ENCODE results near the gene FGF22. TPM values are rescaled to one million over a fixed set of nuclear protein-coding genes. Genes with fewer than 3 reads are reported as not detected.

The FGF22 gene
- total and polyA plus RNA-seq, 2 of the 13 experiments (the other 11 are each of a cell fraction or from before 2014, with no cell fraction given), result 0.24 TPM; not detected in 1

DNA sequence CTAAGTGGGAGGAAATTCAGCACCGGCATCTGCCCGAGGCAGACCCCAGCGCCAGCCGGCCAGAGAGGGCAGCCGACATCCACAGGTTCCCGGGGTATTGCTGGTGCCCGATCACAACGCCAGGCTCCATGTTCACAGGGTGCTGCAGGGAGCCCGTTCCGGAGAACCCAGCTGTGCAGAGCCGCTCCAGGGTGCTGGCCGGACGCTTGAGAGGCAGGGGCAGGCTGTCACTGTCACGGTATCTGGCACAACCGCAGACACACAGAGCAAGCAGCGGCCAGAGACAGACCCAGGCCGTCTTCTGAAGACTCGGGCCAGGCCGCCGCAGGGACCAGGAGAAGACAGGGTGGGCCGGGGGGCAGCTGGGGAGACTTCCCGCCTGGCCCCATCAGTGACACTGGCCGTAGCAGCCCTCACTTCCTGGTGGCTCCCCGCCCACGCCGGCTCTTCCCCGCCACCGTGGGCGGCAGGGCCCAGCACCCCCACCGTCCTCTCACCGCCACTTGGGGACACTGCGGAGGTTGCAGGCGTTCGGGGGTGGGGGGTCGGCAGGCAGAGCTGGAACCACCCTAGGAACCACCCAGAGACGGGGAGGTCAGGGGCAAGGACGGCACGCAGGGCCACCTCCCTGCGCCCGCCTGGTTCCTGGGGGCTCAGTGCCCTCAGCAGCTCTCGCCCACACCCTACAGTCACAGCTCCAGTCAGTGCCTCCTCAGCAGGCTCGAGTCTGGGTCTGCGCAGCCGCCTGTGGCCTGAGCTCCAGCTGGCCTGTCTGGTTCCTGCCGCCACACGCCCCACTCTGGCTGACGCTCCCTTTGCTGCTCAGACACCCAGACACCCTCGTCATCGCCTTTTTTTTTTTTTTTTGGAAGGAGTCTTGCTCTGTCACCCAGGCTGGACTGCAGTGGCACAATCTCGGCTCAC lies 19.5 kb downstream of the FGF22 start:
- H3K27ac ChIP-seq (ENCODE audit: extremely low read length, insufficient read depth, low read length), result no peak overlapping the region
- CTCF ChIA-PET (ENCODE audit: low intra/inter-chr PET ratio, low total read pairs), result no interaction called here
- TF ChIP-seq SALL1 (CRISPR knock-in tag; IDR thresholded peaks at IDR 0.05) (no peak), ZNF207 (IDR thresholded peaks at IDR 0.05; ENCODE audit: borderline replicate concordance) (no peak), ZFP36 (IDR thresholded peaks at IDR 0.05; ENCODE audit: borderline replicate concordance, low read depth, low read length, partially characterized antibody) (no peak), ZNF614 (CRISPR knock-in tag; IDR thresholded peaks at IDR 0.05; ENCODE audit: borderline replicate concordance) (no peak), AKAP8 (CRISPR knock-in tag; IDR thresholded peaks at IDR 0.05) (0 out of 2 replicates have a peak, but pooled peaks have one; percentile 53), ZNF138 (CRISPR knock-in tag; IDR thresholded peaks at IDR 0.05; ENCODE audit: low read depth) (no peak)
- TF ChIP-seq, protein P1, sequence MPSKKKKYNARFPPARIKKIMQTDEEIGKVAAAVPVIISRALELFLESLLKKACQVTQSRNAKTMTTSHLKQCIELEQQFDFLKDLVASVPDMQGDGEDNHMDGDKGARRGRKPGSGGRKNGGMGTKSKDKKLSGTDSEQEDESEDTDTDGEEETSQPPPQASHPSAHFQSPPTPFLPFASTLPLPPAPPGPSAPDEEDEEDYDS (CRISPR knock-in tag; IDR thresholded peaks at IDR 0.05), result no peak
- TF ChIP-seq, protein P2, sequence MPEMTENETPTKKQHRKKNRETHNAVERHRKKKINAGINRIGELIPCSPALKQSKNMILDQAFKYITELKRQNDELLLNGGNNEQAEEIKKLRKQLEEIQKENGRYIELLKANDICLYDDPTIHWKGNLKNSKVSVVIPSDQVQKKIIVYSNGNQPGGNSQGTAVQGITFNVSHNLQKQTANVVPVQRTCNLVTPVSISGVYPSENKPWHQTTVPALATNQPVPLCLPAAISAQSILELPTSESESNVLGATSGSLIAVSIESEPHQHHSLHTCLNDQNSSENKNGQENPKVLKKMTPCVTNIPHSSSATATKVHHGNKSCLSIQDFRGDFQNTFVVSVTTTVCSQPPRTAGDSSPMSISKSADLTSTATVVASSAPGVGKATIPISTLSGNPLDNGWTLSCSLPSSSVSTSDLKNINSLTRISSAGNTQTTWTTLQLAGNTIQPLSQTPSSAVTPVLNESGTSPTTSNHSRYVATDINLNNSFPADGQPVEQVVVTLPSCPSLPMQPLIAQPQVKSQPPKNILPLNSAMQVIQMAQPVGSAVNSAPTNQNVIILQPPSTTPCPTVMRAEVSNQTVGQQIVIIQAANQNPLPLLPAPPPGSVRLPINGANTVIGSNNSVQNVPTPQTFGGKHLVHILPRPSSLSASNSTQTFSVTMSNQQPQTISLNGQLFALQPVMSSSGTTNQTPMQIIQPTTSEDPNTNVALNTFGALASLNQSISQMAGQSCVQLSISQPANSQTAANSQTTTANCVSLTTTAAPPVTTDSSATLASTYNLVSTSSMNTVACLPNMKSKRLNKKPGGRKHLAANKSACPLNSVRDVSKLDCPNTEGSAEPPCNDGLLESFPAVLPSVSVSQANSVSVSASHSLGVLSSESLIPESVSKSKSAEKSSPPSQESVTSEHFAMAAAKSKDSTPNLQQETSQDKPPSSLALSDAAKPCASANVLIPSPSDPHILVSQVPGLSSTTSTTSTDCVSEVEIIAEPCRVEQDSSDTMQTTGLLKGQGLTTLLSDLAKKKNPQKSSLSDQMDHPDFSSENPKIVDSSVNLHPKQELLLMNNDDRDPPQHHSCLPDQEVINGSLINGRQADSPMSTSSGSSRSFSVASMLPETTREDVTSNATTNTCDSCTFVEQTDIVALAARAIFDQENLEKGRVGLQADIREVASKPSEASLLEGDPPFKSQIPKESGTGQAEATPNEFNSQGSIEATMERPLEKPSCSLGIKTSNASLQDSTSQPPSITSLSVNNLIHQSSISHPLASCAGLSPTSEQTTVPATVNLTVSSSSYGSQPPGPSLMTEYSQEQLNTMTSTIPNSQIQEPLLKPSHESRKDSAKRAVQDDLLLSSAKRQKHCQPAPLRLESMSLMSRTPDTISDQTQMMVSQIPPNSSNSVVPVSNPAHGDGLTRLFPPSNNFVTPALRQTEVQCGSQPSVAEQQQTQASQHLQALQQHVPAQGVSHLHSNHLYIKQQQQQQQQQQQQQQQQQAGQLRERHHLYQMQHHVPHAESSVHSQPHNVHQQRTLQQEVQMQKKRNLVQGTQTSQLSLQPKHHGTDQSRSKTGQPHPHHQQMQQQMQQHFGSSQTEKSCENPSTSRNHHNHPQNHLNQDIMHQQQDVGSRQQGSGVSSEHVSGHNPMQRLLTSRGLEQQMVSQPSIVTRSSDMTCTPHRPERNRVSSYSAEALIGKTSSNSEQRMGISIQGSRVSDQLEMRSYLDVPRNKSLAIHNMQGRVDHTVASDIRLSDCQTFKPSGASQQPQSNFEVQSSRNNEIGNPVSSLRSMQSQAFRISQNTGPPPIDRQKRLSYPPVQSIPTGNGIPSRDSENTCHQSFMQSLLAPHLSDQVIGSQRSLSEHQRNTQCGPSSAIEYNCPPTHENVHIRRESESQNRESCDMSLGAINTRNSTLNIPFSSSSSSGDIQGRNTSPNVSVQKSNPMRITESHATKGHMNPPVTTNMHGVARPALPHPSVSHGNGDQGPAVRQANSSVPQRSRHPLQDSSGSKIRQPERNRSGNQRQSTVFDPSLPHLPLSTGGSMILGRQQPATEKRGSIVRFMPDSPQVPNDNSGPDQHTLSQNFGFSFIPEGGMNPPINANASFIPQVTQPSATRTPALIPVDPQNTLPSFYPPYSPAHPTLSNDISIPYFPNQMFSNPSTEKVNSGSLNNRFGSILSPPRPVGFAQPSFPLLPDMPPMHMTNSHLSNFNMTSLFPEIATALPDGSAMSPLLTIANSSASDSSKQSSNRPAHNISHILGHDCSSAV (CRISPR knock-in tag; IDR thresholded peaks at IDR 0.05; ENCODE audit: borderline replicate concordance), result no peak
- TF ChIP-seq, protein P3, sequence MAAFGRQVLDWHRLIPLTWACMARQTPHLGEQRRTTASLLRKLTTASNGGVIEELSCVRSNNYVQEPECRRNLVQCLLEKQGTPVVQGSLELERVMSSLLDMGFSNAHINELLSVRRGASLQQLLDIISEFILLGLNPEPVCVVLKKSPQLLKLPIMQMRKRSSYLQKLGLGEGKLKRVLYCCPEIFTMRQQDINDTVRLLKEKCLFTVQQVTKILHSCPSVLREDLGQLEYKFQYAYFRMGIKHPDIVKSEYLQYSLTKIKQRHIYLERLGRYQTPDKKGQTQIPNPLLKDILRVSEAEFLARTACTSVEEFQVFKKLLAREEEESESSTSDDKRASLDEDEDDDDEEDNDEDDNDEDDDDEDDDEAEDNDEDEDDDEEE (CRISPR knock-in tag; IDR thresholded peaks at IDR 0.05), result no peak

More for the DNA sequence above, 19.5 kb downstream of the FGF22 start:
- H3K27me3 ChIP-seq (ENCODE audit: control insufficient read depth in 1 of 2, insufficient read depth in 2 of 2, low read length in 2 of 2), result no peaks in the 10 kb centered on the region; a peak in 1 of 5 replicates
- H3K79me2 ChIP-seq (ENCODE audit: insufficient read depth, low read length), result peaks cover 83% of the 10 kb centered on the region
- 92% methylated on average over 33 of the region's 50 CpGs for WGBS (ENCODE audit: low lambda C conversion rate)
- FAIRE-seq (no peak), ATAC-seq (no peak), DNase-seq (ENCODE audit: low spot score) (no peak)
- peak overlapping the region; percentile 43 for H3K9ac ChIP-seq (ENCODE audit: insufficient read depth, low read depth, low read length)
- H3K4me1 ChIP-seq (ENCODE audit: insufficient read depth, low read length), result peaks cover 51% of the 10 kb centered on the region
- H3K36me3 ChIP-seq (replicated peaks in 1 of 2; ENCODE audit: control insufficient read depth in 1 of 2, insufficient read depth in 2 of 2, low read length in 2 of 2), result peaks cover 4 to 32% of the 10 kb centered on the region in 2 experiments; a peak in 4 of 5 replicates
- H4K20me1 ChIP-seq (ENCODE audit: insufficient read depth, low read length), result peaks cover 71% of the 10 kb centered on the region
- intact Hi-C loops (cut with micrococcal nuclease; ENCODE audit: unreplicated experiment), result no loop called here
- no TSS peak for BruUV-seq (replicated peaks)
- in situ Hi-C loops (cut with HindIII; ENCODE audit: extremely low pct_ligation_motif_present, low pct_unique_long_range_greater_than_20kb), result no loop called here
- POLR2A ChIA-PET, result interaction anchor here (0.9 to 2.8 kb wide), 4 partner anchors 9 to 26 kb away, joined by 3 to 21 read pairs (median 12); partner anchors contain the start of genes FSTL3 and POLRMT
- peak overlapping the region; percentile 83 for H3K4me2 ChIP-seq (ENCODE audit: low read depth, low read length)
- no peaks in the 10 kb centered on the region for H3K9me3 ChIP-seq (ENCODE audit: low read length)
- H3K4me3 ChIP-seq (replicated peaks in 1 of 3; ENCODE audit: insufficient read depth in 1 of 3, low read depth in 2 of 3, low read length in 3 of 3), result peak overlapping the region in 2 of 3 experiments; percentile 12 to 99; a peak in 2 of 6 replicates
- H2AFZ ChIP-seq (ENCODE audit: low read length), result no peak overlapping the region
